ENCODE data around the gene ITPR3. TPM values are rescaled to one million over a fixed set of nuclear protein-coding genes. Genes with fewer than 3 reads are reported as not detected.

Gene ITPR3
- total RNA-seq, 1 experiment from 2014 or later: 143 TPM

GRCh38 chr6:33651403-33651802 is 30.3 kb downstream of the ITPR3 start:
- peaks cover 27% of the 10 kb centered on the region for H3K36me3 Mint-ChIP-seq (ENCODE audit: insufficient read depth, unreplicated experiment)
- H3K27me3 Mint-ChIP-seq (ENCODE audit: unreplicated experiment): no peaks in the 10 kb centered on the region
- no TSS peak for BruUV-seq (replicated peaks)
- H3K4me3 Mint-ChIP-seq (ENCODE audit: low read depth, unreplicated experiment): no peak overlapping the region
- H3K4me1 Mint-ChIP-seq (ENCODE audit: low read depth, unreplicated experiment): no peaks in the 10 kb centered on the region
- H3K27ac Mint-ChIP-seq (ENCODE audit: unreplicated experiment): no peak overlapping the region
- CTCF ChIA-PET: interaction anchor here (0.7 to 1.5 kb wide), 2 partner anchors 13 to 102 kb away, joined by 3 to 4 read pairs; no protein-coding TSS in a partner anchor
- DNase-seq: no peak
- intact Hi-C loops (cut with micrococcal nuclease; ENCODE audit: unreplicated experiment): no loop called here
- H3K9me3 Mint-ChIP-seq (ENCODE audit: low read depth, unreplicated experiment): no peaks in the 10 kb centered on the region
- TF ChIP-seq CTCF (IDR thresholded peaks at IDR 0.05; ENCODE audit: unreplicated experiment): no peak

- no peak for DNase-seq
- BruUV-seq (replicated peaks): no TSS peak
- H3K4me3 Mint-ChIP-seq (ENCODE audit: low read depth, unreplicated experiment): no peak overlapping the region
- CTCF ChIA-PET: interaction anchor here (1.5 kb wide), 1 partner anchor 13 kb away, joined by 4 read pairs; no protein-coding TSS in a partner anchor
- H3K4me1 Mint-ChIP-seq (ENCODE audit: low read depth, unreplicated experiment): no peaks in the 10 kb centered on the region
- H3K27me3 Mint-ChIP-seq (ENCODE audit: unreplicated experiment): no peaks in the 10 kb centered on the region
- TF ChIP-seq CTCF (IDR thresholded peaks at IDR 0.05; ENCODE audit: unreplicated experiment): no peak
- intact Hi-C loops (cut with micrococcal nuclease; ENCODE audit: unreplicated experiment): no loop called here
- no peak overlapping the region for H3K27ac Mint-ChIP-seq (ENCODE audit: unreplicated experiment)
- H3K36me3 Mint-ChIP-seq (ENCODE audit: insufficient read depth, unreplicated experiment): peaks cover 30% of the 10 kb centered on the region
- H3K9me3 Mint-ChIP-seq (ENCODE audit: low read depth, unreplicated experiment): no peaks in the 10 kb centered on the region
Measured at GRCh38 chr6:33652002-33652401, 30.9 kb downstream of the ITPR3 start.

GRCh38 chr6:33654831-33655554 is 33.9 kb downstream of the ITPR3 start:
- no peak overlapping the region for H3K4me3 Mint-ChIP-seq (ENCODE audit: low read depth, unreplicated experiment)
- no peaks in the 10 kb centered on the region for H3K9me3 Mint-ChIP-seq (ENCODE audit: low read depth, unreplicated experiment)
- no peak overlapping the region for H3K27ac Mint-ChIP-seq (ENCODE audit: unreplicated experiment)
- CTCF ChIA-PET: interaction anchor here (0.6 to 1.5 kb wide), 2 partner anchors 9 to 16 kb away, joined by 3 read pairs; no protein-coding TSS in a partner anchor
- peaks cover 52% of the 10 kb centered on the region for H3K36me3 Mint-ChIP-seq (ENCODE audit: insufficient read depth, unreplicated experiment)
- H3K27me3 Mint-ChIP-seq (ENCODE audit: unreplicated experiment): no peaks in the 10 kb centered on the region
- BruUV-seq (replicated peaks): no TSS peak
- DNase-seq: no peak
- intact Hi-C loops (cut with micrococcal nuclease; ENCODE audit: unreplicated experiment): no loop called here
- no peaks in the 10 kb centered on the region for H3K4me1 Mint-ChIP-seq (ENCODE audit: low read depth, unreplicated experiment)
- no peak for TF ChIP-seq CTCF (IDR thresholded peaks at IDR 0.05; ENCODE audit: unreplicated experiment)

- intact Hi-C loops (cut with micrococcal nuclease; ENCODE audit: unreplicated experiment): no loop called here
Measured at GRCh38 chr6:33656844-33657243, 35.7 kb downstream of the ITPR3 start.

More at GRCh38 chr6:33656844-33657243, 35.7 kb downstream of the ITPR3 start:
- CTCF ChIA-PET: no interaction called here
- no peak for DNase-seq
- TF ChIP-seq CTCF (IDR thresholded peaks at IDR 0.05; ENCODE audit: unreplicated experiment): no peak
- BruUV-seq (replicated peaks): no TSS peak
- Mint-ChIP-seq H3K36me3 (ENCODE audit: insufficient read depth, unreplicated experiment) (peaks cover 68% of the 10 kb centered on the region), H3K4me3 (ENCODE audit: low read depth, unreplicated experiment) (no peak overlapping the region), H3K27ac (ENCODE audit: unreplicated experiment) (no peak overlapping the region), H3K9me3 (ENCODE audit: low read depth, unreplicated experiment) (no peaks in the 10 kb centered on the region), H3K27me3 (ENCODE audit: unreplicated experiment) (no peaks in the 10 kb centered on the region), H3K4me1 (ENCODE audit: low read depth, unreplicated experiment) (no peaks in the 10 kb centered on the region)
